ENCODE data around the gene DOCK1. TPM values are rescaled to one million over a fixed set of nuclear protein-coding genes. Genes with fewer than 3 reads are reported as not detected.
"Not testable (repeated sequence)": the region's sequence is repeated elsewhere in the genome, so short reads cannot be mapped to it uniquely, and the experiment has no call there.

DOCK1 gene
- total RNA-seq, 2 donors from 2014 or later: 46.4 to 49.0 TPM

GRCh38 chr10:127303746-127304145, 398.5 kb downstream of the DOCK1 start:
- H3K27me3 ChIP-seq: no peaks in the 10 kb centered on the region
- no peaks in the 10 kb centered on the region for H3K36me3 ChIP-seq
- intact Hi-C loops (cut with DNase I): no loop called here
- H3K9ac ChIP-seq (ENCODE audit: low read depth in 2 of 2, low read length in 2 of 2): no peak overlapping the region
- no peak overlapping the region for H3K27ac ChIP-seq
- no peak overlapping the region for H3K4me3 ChIP-seq
- no peaks in the 10 kb centered on the region for H3K9me3 ChIP-seq
- DNase-seq: no peak
- peaks cover 9% of the 10 kb centered on the region for H3K4me1 ChIP-seq
- TF ChIP-seq, protein P1, sequence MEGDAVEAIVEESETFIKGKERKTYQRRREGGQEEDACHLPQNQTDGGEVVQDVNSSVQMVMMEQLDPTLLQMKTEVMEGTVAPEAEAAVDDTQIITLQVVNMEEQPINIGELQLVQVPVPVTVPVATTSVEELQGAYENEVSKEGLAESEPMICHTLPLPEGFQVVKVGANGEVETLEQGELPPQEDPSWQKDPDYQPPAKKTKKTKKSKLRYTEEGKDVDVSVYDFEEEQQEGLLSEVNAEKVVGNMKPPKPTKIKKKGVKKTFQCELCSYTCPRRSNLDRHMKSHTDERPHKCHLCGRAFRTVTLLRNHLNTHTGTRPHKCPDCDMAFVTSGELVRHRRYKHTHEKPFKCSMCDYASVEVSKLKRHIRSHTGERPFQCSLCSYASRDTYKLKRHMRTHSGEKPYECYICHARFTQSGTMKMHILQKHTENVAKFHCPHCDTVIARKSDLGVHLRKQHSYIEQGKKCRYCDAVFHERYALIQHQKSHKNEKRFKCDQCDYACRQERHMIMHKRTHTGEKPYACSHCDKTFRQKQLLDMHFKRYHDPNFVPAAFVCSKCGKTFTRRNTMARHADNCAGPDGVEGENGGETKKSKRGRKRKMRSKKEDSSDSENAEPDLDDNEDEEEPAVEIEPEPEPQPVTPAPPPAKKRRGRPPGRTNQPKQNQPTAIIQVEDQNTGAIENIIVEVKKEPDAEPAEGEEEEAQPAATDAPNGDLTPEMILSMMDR (IDR thresholded peaks at IDR 0.05): no peak

DNA sequence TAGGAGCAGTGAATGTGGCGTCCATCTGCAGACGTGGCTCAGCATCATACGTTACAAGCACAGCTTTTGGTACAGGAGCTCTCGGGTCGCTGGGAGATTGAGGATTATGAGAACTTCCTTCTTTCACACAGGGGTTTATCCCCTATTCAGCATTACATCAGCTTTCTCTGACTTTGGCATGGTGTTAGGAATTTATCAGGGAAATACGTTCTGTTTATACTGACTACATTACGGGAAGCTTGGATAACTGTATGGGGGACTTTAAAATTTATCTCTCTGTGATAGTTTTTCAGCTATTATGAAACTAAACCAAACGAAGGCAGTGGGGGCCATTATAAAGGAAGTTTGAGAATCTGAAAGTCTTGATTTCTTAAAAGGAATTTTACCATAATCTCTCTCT, 401.3 kb downstream of the DOCK1 start:
- no peak for DNase-seq
- Histone ChIP-seq H3K4me3 (no peak overlapping the region), H3K27me3 (no peaks in the 10 kb centered on the region), H3K4me1 (no peaks in the 10 kb centered on the region), H3K36me3 (no peaks in the 10 kb centered on the region), H3K9me3 (no peaks in the 10 kb centered on the region), H3K27ac (no peak overlapping the region), H3K9ac (ENCODE audit: low read depth in 2 of 2, low read length in 2 of 2) (no peak overlapping the region)
- intact Hi-C loops (cut with DNase I): no loop called here
- TF ChIP-seq, protein P1 (IDR thresholded peaks at IDR 0.05): no peak

GRCh38 chr10:127307338-127307737, 402.1 kb downstream of the DOCK1 start:
- no peaks in the 10 kb centered on the region for H3K36me3 ChIP-seq
- no peak for DNase-seq
- no peaks in the 10 kb centered on the region for H3K27me3 ChIP-seq
- intact Hi-C loops (cut with DNase I): no loop called here
- no peaks in the 10 kb centered on the region for H3K4me1 ChIP-seq
- no peak overlapping the region for H3K27ac ChIP-seq
- no peaks in the 10 kb centered on the region for H3K9me3 ChIP-seq
- no peak overlapping the region for H3K9ac ChIP-seq (ENCODE audit: low read depth in 2 of 2, low read length in 2 of 2)
- H3K4me3 ChIP-seq: no peak overlapping the region
- TF ChIP-seq, protein P1 (IDR thresholded peaks at IDR 0.05): no peak

- TF ChIP-seq, protein P1 (IDR thresholded peaks at IDR 0.05): no peak
- Histone ChIP-seq H3K27ac (no peak overlapping the region), H3K27me3 (no peaks in the 10 kb centered on the region), H3K9ac (ENCODE audit: low read depth in 2 of 2, low read length in 2 of 2) (no peak overlapping the region), H3K36me3 (no peaks in the 10 kb centered on the region), H3K9me3 (no peaks in the 10 kb centered on the region), H3K4me1 (no peaks in the 10 kb centered on the region), H3K4me3 (no peak overlapping the region)
- intact Hi-C loops (cut with DNase I): no loop called here
- DNase-seq: no peak
Observed at GRCh38 chr10:127308031-127308430, 402.8 kb downstream of the DOCK1 start.

GRCh38 chr10:127309619-127310018, 404.4 kb downstream of the DOCK1 start:
- H3K9me3 ChIP-seq; H3K4me1 ChIP-seq; DNase-seq; H3K27me3 ChIP-seq; intact Hi-C loops (cut with DNase I); H3K4me3 ChIP-seq; H3K9ac ChIP-seq (ENCODE audit: low read depth in 2 of 2, low read length in 2 of 2); H3K27ac ChIP-seq; H3K36me3 ChIP-seq: not testable (repeated sequence)

- no peak for DNase-seq
- intact Hi-C loops (cut with DNase I): no loop called here
- Histone ChIP-seq H3K36me3 (no peaks in the 10 kb centered on the region), H3K27ac (no peak overlapping the region), H3K4me3 (no peak overlapping the region), H3K9ac (ENCODE audit: low read depth in 2 of 2, low read length in 2 of 2) (no peak overlapping the region), H3K4me1 (no peaks in the 10 kb centered on the region), H3K27me3 (no peaks in the 10 kb centered on the region), H3K9me3 (no peaks in the 10 kb centered on the region)
- TF ChIP-seq, protein P1 (IDR thresholded peaks at IDR 0.05): no peak
Observed at GRCh38 chr10:127310430-127310829, 405.2 kb downstream of the DOCK1 start.

Measured in colonic mucosa (tissue), 4 donors.